Colon (tissue), 2 donors: ENCODE measurements around the gene POSTN.

Experiments
- FAIRE-seq: peaks from 2 replicates; lab custom pipeline; 2012; peaks lifted over from hg19 to GRCh38; lab: Jason Lieb, UNC
- donor health status: control.
- donor health status: control.

The POSTN gene

GRCh38 chr13:37515226-37515625, 83.3 kb downstream of the POSTN start:
- FAIRE-seq = no peak
